ENCODE measurements around the gene ZNF614.
A peak's percentile ranks its signal among the peaks of the same experiment; 100 is the strongest.
"Not testable (repeated sequence)": the region's sequence is repeated elsewhere in the genome, so short reads cannot be mapped to it uniquely, and the experiment has no call there.

ZNF614 gene

DNA sequence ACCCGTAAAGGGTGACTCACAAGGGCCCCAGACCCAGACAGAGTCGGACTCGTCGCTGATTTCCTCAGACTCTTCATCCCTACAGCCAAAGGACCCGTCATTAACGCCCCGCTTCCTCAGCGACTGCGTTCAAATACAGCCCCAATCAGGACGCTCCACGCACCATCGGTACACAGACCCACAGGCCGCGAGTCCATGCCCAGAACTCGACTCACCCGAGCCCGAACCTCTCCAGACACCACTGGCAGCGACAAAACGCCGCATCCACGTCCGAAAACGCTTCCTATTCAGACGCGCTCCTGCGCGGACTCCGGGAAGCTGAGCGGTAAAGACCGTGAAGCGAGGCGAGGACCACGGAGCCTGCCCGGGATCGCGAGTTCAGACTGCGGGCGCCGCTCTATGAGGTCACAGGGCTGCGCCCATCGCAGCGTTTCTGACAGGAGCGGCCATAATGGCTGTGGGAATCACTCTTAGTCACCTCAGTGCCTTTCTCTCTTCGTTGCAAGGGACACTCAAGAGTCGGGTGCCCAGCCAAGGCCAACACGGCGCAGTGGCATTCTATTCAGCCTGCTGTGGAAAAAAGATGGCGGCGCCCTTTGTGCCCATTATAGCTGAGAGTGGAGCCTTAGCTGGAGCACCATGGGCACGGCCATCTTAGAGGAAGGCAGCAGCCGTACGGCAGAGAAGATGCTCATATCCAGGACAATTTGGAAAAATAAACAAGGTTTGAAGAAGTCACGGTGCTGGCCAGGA, at the start of gene ZNF614:
Gene ZNF614 (minus strand): TSS at position 353 of the 753 bp plus-strand sequence. CDS start 2,634 bp downstream, outside the sequence.
- DNase-seq (ENCODE audit: low spot score), result peak; percentile 93

DNA sequence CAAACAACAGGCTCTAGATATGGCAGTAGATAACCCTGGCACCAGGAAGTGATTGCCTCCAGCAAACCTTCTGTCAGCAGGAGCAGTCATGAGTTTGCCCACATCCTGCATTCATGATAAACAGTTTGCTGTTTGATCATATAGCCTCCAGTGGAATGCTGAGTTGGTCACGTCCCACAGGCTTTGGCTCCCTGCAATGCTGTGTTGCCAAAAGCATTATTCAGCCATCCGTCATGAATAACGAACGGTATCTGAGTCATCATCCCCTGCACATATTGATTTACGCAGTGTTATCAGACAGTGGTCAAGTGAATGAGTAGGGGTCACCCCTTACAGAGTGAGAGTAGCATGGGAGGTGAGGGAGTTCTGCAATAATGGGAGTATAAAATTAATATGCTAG, 42.3 kb upstream of the ZNF614 start:
- no peak for DNase-seq (ENCODE audit: low spot score)

DNA sequence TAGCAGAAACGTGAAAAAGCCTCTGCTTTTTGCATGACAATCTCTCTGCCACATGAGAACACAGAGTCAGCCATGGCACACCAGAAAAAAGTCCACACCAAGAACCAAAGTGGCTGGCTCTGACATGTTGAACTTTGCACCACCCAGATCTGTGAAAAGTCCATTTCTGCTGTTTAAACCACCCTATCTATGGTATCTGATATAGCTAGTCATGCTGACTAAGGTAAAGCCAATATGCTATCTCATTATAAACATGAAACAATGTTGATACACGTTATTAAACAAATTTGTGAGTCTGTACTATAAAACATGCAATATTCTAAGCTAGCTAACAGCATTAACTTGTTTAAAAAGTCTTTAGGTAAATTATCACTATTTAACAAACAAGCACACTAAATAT, 41.5 kb upstream of the ZNF614 start:
- DNase-seq (ENCODE audit: low spot score), result no peak

DNA sequence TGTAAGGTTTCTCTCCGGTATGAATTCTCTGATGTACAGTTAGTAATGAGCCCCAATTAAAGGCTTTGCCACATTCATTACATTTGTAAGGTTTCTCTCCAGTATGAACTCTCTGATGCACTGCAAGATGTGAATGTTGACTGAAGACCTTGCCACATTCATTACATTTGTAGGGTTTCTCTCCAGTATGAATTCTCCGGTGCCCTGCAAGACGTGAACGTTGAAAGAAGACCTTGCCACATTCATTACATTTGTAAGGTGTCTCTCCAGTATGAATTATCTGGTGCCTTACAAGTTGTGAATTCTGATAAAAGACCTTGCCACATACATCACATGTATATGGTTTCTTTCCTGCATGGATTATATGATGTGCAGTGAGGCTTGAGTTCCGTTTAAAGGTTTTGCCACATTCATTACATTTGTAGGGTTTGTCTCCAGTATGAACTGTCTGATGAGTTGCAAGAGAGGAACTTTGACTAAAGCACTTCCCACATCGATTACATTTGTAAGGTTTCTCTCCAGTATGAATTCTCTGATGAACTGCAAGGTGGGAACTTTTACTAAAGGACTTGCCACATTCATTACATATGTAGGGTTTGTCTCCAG, 38.2 kb upstream of the ZNF614 start:
- no peak for DNase-seq (ENCODE audit: low spot score)

DNA sequence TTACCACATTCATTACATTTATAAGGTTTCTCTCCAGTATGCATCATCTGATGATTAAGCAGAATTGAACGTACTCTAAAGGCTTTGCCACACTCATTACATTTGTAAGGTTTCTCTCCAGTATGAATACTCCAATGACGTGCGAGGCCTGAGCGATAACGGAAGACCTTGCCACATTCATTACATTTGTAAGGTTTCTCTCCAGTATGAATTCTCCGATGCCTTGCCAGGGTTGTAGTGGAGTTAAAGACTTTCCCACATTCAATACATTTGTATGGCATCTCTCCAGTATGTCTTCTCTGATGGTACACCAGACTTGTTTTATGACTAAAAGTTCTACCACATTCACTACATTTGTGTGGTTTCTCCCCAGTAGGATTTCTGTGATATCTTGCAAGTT, 37.2 kb upstream of the ZNF614 start:
- DNase-seq (ENCODE audit: low spot score), result no peak

DNA sequence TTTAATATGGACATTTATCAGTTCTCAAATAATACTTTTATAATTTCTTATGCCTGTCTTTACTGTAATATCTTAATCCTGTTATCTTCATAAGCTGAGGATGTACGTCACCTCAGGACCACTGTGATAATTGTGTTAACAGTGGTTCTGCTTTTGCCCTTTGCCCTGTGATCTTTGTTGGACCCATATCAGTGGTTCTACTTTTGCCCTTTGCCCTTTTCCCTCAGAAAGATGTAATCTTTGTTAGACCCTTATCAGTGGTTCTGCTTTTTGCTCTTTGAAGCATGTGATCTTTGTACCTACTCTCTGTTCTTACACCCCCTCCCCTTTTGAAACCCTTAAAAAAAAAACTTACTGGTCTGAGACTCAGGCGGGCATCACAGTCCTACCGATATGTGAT, 28.3 kb upstream of the ZNF614 start:
- DNase-seq (ENCODE audit: low spot score), result not testable (repeated sequence)

DNA sequence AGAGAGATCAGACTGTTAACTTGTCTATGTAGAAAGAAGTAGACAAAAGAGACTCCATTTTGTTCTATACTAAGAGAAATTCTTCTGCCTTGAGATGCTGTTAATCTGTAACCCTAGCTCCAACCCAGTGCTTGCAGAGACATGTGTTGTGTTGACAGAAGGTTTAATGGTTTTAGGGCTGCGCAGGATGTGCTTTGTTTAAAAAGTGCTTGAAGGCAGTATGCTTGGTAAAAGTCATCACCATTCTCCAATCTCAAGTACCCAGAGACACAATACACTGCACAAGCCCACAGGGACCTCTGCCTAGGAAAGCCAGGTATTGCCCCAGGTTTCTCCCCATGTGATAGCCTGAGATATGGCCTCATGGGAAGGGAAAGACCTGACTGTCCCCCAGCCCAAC, 23.6 kb upstream of the ZNF614 start:
- not testable (repeated sequence) for DNase-seq (ENCODE audit: low spot score)

DNA sequence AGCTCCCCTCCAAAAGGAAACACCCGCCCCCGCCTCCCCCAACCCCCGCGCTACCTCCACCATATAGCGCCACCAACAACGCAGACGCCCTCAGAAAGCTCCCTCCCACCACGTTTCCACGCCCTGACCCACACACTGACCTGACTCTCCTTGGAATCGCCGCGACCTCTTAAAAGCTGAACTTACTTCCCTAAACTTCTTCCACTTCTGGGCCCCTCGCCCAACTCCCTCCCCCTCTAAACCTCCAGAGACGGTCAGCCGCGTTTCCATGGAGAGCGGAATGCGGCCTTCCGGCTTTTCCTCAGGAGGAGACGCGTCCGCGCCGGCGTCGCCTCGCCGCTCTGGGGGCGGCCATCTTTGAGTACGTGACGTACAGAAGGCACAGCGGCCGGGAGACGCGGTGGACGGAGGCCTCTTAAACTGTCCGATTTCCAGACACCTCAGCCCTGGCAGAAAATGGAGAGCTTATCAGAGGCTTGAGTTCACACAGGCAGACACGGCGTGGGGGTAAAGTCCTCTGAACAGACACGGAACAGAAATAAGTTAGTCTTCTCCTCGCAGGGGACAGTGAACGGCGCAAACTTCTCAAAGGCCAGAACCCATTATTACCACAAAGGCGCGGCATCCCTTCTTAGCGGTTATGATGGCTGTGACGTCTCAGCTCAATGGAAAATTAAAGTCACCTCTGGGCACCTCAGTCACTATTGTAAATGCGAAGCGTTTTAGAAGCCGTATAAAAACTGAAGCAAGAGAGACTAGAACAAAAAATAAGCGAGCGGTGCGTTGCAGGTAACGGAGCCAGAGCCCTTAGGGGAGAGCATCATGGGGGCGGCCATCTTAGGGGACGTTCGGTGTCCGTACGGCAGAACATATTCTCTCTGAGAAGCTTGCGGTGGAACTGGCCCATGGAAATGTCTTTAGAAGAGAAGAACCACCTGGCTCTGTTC, 20.6 kb upstream of the ZNF614 start, which contains the start of gene ZNF432:
Gene ZNF432 (minus strand): TSS at position 284 of the 947 bp plus-strand sequence. CDS start 1,970 bp downstream, outside the sequence.
- DNase-seq (ENCODE audit: low spot score), result peak; percentile 93

DNA sequence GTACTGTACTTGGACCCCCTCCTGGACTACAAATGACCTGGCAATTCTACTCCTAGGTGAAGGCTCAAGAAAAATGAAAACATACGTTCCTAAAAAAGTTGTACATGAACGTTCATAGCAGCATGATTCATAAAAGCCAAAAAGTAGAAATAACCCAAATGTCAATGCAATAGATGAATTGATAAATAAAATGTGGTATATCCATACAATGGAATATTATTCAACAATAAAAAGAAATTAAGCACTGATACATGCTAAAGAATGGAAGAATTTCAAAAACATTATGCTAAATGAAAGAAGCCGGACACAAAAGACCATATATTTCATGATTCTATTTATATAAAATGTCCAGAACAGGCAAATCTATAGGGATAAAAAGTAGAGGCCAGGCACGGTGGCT, 11.0 kb upstream of the ZNF614 start:
- no peak for DNase-seq (ENCODE audit: low spot score)

DNA sequence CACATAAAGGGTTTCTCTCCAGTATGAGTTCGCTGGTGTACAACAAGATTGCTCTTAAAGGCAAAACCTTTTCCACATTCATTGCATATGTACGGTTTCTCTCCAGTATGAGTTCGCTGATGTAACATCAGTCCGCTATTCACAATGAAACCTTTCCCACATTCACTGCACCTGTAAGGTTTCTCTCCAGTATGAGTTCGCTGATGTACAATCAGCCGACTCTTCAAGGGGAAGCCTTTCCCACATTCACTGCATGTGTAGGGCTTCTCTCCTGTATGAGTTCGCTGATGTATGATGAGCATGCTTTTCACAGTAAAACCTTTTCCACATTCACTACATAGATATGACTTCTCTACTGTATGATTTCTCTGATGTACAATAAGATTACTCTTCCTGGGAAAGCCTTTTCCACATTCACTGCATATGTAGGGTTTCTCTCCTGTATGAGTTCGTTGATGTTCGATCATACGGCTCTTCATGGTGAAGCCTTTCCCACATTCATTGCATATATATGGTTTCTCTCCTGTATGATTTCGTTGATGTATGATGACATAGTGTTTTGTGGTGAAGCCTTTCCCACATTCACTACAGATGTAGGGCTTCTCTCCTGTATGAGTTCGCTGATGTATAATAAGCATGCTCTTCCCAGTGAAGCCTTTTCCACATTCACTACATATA, 6.0 kb upstream of the ZNF614 start:
- DNase-seq (ENCODE audit: low spot score), result no peak

DNA sequence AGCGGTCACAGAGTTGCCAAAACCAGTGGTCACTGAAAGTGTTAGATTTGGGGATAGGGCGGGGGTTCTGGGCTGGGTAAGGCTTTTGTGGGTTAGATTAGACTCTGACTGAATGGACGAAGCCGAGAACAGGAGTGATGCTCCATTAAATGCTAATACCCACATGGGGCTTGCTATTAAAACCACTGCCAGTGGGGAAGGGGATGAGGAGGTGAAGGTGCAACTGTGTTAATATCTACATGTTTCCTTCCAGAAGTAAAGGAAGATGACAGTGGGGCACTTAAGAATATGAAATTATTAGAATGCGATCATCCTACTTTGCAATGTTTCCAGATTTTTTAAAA, 573 bp upstream of the ZNF614 start:
- no peak for DNase-seq (ENCODE audit: low spot score)

DNA sequence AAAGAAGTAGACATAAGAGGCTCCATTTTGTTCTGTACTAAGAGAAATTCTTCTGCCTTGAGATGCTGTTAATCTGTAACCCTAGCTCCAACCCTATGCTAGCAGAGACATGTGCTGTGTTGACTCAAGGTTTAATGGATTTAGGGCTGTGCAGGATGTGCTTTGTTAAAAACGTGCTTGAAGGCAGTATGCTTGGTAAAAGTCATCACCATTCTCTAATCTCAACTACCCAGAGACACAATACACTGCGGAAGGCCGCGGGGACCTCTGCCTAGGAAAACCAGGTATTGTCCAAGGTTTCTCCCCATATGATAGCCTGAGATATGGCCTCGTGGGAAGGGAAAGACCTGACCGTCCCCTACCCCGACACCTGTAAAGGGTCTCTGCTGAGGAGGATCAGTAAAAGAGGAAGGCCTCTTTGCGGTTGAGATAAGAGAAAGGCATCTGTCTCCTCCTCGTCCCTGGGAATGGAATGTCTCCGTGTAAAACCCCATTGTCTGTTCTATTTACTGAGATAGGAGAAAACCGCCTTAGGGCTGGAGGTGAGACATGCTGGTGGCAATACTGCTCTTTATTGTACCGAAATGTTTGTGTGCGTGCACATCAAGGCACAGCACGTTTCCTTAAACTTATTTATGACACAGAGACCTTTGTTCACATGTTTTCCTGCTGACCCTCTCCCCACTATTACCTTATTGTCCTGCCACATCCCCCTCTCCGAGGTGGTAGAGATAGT, 1.8 kb downstream of the ZNF614 start:
- not testable (repeated sequence) for DNase-seq (ENCODE audit: low spot score)

DNA sequence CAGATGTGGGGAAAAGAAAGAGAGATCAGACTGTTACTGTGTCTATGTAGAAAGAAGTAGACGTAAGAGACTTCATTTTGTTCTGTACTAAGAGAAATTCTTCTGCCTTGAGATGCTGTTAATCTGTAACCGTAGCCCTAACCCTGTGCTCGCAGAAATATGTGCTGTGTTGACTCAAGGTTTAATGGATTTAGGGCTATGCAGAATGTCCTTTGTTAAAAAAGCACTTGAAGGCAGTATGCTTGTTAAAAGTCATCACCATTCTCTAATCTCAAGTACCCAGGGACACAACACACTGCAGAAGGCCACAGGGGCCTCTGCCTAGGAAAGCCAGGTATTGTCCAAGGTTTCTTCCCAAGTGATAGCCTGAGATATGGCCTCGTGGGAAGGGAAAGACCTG, 3.7 kb downstream of the ZNF614 start:
- not testable (repeated sequence) for DNase-seq (ENCODE audit: low spot score)

DNA sequence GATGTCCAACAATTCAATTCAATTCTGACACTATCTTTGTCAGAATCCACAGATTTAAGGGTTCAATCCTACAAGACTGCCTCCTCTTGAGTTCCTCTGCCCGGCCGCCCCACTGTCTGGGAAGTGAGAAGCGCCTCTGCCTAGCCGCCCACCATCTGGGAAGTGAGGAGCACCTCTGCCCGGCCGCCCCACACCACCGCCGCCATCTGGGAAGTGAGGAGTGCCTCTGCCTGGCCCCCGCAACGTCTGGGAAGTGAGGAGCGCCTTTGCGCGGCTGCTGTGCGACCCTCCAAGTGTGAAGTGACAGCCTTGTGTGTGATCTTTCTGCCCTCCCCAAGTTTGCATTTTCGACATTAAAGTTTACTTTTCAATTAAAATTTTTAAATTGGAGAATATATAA, 6.0 kb downstream of the ZNF614 start:
- no peak for DNase-seq (ENCODE audit: low spot score)

DNA sequence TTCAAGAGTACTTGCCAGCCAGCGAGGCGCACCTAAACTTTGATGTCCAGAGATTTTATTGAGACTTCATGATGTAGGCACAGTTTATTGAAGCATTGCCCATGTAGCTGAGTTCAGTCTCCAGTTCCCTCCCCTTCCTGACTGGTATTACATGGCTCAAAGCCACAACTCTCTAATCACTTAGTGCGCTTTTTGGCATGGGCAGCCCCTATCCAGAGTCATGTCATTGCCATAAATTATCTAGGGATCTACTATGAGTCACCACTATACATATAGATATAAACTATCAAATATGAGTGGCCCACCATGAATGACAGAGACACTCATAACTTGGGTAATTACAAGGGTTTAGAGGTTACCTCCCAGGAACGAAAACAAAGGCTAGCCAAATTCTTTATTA, 7.7 kb downstream of the ZNF614 start:
- DNase-seq (ENCODE audit: low spot score), result no peak

DNA sequence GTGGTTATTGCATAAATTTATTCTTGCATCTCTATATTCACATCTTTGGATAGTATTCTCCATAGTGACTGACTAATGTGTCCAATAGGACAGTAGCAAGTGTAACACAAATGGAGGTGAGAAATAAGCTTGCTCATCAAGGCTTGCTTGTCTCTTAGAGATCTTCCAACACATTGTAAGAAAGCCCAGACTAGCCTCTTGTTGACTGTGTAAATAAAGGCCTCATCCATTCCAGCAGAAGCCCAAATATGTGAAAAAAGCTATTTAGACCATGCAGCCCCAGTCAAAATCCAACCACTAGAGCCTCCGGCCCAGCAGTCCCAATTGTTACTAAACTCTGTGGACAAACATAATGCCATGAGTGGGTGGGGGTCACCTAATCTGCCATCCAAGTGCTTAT, 17.5 kb downstream of the ZNF614 start:
- DNase-seq (ENCODE audit: low spot score), result no peak

DNA sequence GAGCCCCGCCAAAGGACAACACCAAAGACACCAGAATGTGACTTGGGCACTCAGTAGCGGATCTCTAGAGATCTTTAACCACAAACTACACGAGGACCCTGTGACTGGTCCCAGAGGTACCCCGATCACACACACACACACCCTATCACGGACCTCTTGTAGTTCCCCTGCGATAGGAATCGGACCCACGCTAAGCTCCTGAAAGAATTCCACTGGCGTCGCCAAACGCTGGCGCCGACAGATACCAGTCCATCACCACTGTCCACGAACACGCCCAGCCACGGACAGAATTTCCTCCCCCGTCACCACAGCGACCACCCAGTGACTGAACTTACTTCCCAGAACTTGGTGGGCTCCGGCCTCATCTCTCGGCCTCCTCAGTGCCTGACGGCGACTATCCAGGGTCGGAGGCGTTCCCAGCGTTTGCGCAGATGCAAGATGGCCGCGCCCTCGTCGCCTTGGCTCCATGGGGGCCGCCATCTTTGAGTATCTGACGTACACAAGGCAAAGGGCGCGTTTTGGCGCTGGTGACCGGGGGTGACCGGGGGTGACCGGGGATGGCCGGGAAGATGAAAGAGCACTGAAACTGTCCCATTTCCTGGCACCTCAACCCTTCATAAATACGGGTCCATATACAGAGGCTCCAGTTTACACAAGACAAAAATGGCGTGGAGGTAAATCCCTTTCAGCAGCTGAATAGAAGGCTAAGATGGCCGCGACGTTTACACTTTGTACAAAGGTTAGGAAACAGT, 20.2 kb downstream of the ZNF614 start, which contains the start of gene ZNF615:
Gene ZNF615 (minus strand): TSS at position 406 of the 752 bp plus-strand sequence. CDS start 4,500 bp downstream, outside the sequence.
- DNase-seq (ENCODE audit: low spot score), result peak; percentile 92

DNA sequence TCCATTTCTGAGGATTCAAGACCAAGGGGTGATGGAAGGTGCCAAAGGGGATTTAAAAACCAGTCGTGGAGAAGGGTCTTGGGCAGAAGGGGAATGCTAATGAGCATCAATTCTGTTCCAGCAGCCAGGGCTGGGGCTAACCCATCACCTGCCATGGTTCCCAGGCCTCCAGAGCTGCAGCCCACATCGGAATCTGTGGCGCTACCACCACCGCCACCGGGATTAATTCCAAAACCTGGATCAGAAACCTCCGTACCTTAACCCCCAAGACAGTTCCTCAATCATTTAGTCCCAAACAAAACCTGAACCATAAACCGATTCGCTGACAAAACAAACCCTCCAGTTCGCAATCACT, 20.8 kb downstream of the ZNF614 start:
- DNase-seq (ENCODE audit: low spot score), result no peak

DNA sequence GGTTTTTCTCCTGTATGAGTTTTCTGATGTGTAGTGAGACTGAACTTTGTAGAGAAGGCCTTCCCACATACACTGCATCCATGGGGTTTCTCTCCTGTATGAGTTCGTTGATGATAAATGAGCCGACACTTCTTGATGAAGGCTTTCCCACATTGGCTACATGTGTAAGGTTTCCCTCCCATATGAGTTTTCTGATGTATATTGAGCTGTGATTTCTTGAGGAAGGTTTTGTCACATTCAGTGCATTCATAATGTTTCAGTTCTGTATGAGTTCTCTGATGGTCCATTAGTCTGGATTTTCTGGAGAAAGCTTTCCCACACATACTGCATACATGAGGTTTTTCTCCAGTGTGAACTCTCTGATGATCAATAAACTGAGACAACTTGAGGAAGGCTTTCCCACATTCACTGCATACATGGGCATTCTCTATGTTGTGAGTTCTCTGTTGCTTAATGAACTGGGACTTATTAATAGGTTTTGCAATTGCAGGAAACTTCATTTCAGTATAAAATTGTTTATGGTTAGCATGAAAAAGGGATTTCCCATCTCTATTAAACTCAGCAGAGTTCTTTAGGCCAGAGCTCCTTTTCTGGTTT, 34.0 kb downstream of the ZNF614 start:
- no peak for DNase-seq (ENCODE audit: low spot score)

DNA sequence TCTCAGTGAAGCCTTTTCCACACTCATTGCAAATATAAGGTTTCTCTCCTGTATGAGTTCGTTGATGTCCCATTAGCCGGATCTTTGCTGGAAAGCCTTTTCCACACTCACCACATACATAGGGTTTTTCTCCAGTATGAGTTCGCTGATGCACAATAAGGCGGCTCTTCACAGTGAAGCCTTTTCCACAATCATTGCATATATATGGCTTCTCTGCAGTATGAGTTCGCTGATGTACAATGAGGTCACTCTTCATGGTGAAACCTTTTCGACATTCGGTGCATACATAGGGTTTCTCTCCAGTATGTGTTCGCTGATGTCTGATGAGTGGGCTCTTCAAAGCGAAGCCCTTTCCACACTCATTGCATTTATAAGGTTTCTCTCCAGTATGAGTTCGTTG, 34.8 kb downstream of the ZNF614 start:
- no peak for DNase-seq (ENCODE audit: low spot score)

All from cerebellar cortex (tissue), 1 donor.